ENCODE results near the gene CCBE1.

DNA sequence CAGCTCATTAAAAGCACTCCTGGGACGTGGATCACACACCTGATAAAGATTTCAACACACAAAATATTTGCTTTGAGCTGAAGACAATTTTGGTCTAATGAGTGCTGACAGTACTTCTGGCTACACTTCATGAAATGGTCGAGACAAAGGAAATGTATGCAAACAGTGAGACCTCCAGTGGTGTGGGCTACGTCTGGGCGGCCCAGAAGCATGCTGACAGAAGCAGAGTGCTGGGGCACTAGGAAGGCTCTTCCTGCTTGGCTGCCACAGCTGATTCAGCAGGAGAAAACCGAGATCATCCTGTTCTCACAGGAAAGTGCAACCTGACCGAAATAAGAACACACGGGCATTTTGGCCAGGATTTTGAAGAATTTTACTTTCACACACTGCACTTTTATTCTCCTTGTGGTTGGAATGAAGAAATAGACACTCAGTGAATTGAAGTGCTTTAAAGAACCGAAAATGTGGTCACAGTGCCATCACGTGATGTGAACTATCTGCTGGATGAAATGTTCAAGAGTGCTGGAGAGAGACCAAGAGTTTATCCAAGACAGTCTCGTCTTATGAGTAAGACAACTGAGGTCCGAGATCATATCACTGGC lies 149.5 kb downstream of the CCBE1 start:
- no peak for TF ChIP-seq POLR2AphosphoS5 (IDR thresholded peaks at IDR 0.05; ENCODE audit: low read depth, low read length)
- TF ChIP-seq TAF1 (IDR thresholded peaks at IDR 0.05; ENCODE audit: borderline replicate concordance, insufficient read depth, low read length), result no peak

All from PFSK-1 (cell line).